Epithelial cell of esophagus (primary cell): ENCODE data around the gene BTN1A1.

Source experiments
- DNase-seq: peaks from one replicate; pipeline ENCODE4 v3.0.0; 2010; ENCODE audit warnings: low read depth
- H3K4me3 ChIP-seq: 2 replicates; pipeline ENCODE4 v1.5.1; 2011; ENCODE audit warnings: mild to moderate bottlenecking, low read length, control low read depth
- TF ChIP-seq, protein P1 (sequence below): IDR thresholded peaks from 2 replicates; pipeline ENCODE4 v1.5.1; 2011; ENCODE audit warnings: low read depth, mild to moderate bottlenecking, low read length, control low read depth, inconsistent platforms; ENCODE audit not compliant: insufficient read depth; ENCODE audit errors: missing control alignments

The BTN1A1 gene

GRCh38 chr6:26524722-26525370 lies 24.7 kb downstream of the BTN1A1 start:
- TF ChIP-seq, protein P1, sequence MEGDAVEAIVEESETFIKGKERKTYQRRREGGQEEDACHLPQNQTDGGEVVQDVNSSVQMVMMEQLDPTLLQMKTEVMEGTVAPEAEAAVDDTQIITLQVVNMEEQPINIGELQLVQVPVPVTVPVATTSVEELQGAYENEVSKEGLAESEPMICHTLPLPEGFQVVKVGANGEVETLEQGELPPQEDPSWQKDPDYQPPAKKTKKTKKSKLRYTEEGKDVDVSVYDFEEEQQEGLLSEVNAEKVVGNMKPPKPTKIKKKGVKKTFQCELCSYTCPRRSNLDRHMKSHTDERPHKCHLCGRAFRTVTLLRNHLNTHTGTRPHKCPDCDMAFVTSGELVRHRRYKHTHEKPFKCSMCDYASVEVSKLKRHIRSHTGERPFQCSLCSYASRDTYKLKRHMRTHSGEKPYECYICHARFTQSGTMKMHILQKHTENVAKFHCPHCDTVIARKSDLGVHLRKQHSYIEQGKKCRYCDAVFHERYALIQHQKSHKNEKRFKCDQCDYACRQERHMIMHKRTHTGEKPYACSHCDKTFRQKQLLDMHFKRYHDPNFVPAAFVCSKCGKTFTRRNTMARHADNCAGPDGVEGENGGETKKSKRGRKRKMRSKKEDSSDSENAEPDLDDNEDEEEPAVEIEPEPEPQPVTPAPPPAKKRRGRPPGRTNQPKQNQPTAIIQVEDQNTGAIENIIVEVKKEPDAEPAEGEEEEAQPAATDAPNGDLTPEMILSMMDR: no peak
- no peak for DNase-seq
- no peak overlapping the region for H3K4me3 ChIP-seq

GRCh38 chr6:26525838-26526237 lies 25.7 kb downstream of the BTN1A1 start:
- H3K4me3 ChIP-seq: no peak overlapping the region
- TF ChIP-seq, protein P1: no peak
- no peak for DNase-seq

GRCh38 chr6:26526928-26527327 lies 26.8 kb downstream of the BTN1A1 start:
- DNase-seq: no peak
- TF ChIP-seq, protein P1: no peak
- H3K4me3 ChIP-seq: no peak overlapping the region

- no peak overlapping the region for H3K4me3 ChIP-seq
- no peak for DNase-seq
- TF ChIP-seq, protein P1: no peak
These were observed 30.1 kb downstream of the BTN1A1 start for GRCh38 chr6:26530203-26530602.

- no peak for DNase-seq
- TF ChIP-seq, protein P1: no peak
These were observed 31.8 kb downstream of the BTN1A1 start for GRCh38 chr6:26531897-26532296.

DNA sequence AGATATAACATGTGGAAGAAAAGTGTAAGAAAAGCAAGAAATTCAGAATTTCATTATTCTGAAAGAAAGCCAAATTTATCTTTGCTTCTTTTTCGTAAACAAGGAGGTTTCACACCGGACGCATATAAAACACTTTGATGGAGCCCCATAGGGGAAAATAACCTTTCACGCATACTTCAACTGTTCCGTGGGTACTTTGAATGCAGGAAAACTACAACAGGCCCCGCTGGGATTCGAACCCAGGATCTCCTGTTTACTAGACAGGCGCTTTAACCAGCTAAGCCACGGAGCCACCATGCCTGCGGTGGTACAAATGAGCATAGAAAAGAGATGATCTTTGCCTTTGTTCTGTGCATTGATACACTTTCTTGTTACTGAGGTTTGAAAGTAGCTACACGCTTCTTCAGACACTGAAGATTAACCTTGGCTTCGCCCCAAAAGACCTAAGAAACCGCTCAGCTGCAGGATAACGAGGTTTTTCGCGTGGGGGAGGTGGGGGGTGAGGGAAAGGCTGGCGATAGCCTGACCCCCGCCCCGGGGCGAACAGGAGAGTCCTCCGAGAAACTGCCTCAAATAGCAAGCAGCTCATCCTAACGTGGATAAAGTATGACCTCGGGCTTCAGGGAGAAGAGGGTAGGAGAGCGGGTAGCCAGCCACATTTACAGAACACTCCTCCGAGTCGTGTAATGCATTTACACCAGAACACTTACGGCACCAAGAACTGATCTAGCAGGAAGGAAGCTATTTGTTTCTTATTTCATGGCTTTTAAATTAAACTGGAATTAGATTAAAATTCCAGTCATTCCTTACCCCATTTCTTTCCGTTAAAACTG lies 32.8 kb downstream of the BTN1A1 start:
- peak overlapping the region; percentile 76 for H3K4me3 ChIP-seq
- peak; percentile 83 for DNase-seq
- TF ChIP-seq, protein P1: no peak

More at GRCh38 chr6:26531897-26532296, 31.8 kb downstream of the BTN1A1 start:
- no peak overlapping the region for H3K4me3 ChIP-seq
